ENCODE measurements around the gene PHRF1. TPM values are rescaled to one million over a fixed set of nuclear protein-coding genes. Genes with fewer than 3 reads are reported as not detected.

PHRF1 gene
- total RNA-seq, 6 experiments from 2014 or later: 15.4 to 21.9 (median 20.3) TPM

- intact Hi-C loops (cut with DNase I): no loop called here
- whole genome bisulfite sequencing (ENCODE audit: insufficient coverage, low coverage, low lambda C conversion rate, missing lambda C conversion rate): 20% methylated on average over 1 of the region's 95 CpGs
- DNase-seq (peak; percentile 96), ATAC-seq (peak; percentile 78 to 90 (median 85))
- Histone ChIP-seq H3K4me1 (peaks cover 0 to 21% (median 8%) of the 10 kb centered on the region in 4 donors), H3K4me3 (peak within 1 kb of the TSS; percentile 83 to 100 (median 84)), H3K27ac (peak within 1 kb of the TSS; percentile 50 to 83 (median 81)), H3K36me3 (peaks cover 0 to 6% (median 2%) of the 10 kb centered on the region in 4 donors), H3K9me3 (no peaks in the 10 kb centered on the region), H3K27me3 (no peaks in the 10 kb centered on the region)
- TF ChIP-seq POLR2A (IDR thresholded peaks at IDR 0.05) (peak; percentile 75), CTCF (IDR thresholded peaks at IDR 0.05) (no peak)
Observed at GRCh38 chr11:560305-561147, 15.7 kb upstream of the PHRF1 start, which contains the start of the genes LMNTD2 and RASSF7. TSS of gene LMNTD2 (minus strand) at chr11:560738. CDS start at chr11:560716, 22 bp downstream. TSS of gene RASSF7 (plus strand) at chr11:560970. CDS start at chr11:561769, 799 bp downstream.

DNA sequence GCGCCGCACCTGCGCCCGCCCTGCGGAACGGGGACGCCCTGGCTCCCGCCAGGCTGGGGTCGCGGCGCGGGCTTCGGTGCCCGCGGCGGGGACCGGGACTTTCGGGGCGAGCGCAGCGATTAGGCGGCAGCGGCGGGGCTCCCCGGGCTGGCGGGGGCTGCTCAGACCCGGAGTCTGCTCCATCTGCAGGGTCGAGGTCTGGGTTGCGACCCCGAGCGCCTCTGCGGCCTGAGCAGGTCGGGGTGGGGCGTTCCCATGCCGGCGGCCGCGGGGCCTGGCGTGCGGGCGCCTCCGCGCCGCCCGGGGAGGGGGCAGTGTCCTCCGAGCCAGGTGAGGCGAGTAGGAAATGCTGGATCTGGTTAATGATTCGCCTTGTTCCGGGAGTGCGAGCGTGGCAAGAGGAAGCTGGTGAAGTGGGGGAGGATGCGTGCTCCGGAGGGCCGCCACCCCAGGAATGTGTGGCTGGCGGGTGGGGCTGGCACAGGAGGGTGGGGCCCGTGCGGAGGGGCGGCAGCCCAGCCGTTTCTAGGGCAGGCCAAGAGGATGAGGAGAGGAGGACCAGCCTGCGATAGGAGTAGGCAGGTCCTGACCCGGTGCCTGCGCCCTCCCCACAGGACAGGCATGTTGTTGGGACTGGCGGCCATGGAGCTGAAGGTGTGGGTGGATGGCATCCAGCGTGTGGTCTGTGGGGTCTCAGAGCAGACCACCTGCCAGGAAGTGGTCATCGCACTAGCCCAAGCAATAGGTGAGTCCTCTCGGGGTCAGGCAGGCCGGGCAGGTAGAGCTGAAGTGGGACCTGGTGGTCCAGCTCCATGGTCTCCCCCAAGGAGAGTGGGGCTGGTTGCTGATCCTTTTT, 14.9 kb upstream of the PHRF1 start:
- peak; percentile 84 to 90 (median 85) for DNase-seq
- Histone ChIP-seq H3K4me3 (peak overlapping the region; percentile 83 to 100 (median 84)), H3K9me3 (no peaks in the 10 kb centered on the region), H3K27ac (peak overlapping the region in 2 of 3 donors; percentile 62 to 77), H3K36me3 (peaks cover 0 to 6% (median 2%) of the 10 kb centered on the region in 4 donors), H3K27me3 (no peaks in the 10 kb centered on the region), H3K4me1 (peaks cover 0 to 21% (median 8%) of the 10 kb centered on the region in 4 donors)
- 0% methylated on average over 1 of the region's 67 CpGs for WGBS (ENCODE audit: insufficient coverage, low coverage, low lambda C conversion rate, missing lambda C conversion rate)
- no peak for TF ChIP-seq CTCF (IDR thresholded peaks at IDR 0.05)
- TF ChIP-seq POLR2A (IDR thresholded peaks at IDR 0.05): peak; percentile 81
- ATAC-seq: peak; percentile 55 to 63 (median 62)
- intact Hi-C loops (cut with DNase I): no loop called here

DNA sequence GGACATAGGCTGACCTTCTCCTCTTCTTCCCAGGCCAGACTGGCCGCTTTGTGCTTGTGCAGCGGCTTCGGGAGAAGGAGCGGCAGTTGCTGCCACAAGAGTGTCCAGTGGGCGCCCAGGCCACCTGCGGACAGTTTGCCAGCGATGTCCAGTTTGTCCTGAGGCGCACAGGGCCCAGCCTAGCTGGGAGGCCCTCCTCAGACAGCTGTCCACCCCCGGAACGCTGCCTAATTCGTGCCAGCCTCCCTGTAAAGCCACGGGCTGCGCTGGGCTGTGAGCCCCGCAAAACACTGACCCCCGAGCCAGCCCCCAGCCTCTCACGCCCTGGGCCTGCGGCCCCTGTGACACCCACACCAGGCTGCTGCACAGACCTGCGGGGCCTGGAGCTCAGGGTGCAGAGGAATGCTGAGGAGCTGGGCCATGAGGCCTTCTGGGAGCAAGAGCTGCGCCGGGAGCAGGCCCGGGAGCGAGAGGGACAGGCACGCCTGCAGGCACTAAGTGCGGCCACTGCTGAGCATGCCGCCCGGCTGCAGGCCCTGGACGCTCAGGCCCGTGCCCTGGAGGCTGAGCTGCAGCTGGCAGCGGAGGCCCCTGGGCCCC, 14.1 kb upstream of the PHRF1 start:
- no peak for TF ChIP-seq CTCF (IDR thresholded peaks at IDR 0.05)
- TF ChIP-seq POLR2A (IDR thresholded peaks at IDR 0.05): no peak
- DNase-seq (no peak), ATAC-seq (no peak)
- peak overlapping the region; percentile 83 to 100 (median 84) for H3K4me3 ChIP-seq
- no peak overlapping the region for H3K27ac ChIP-seq
- H3K27me3 ChIP-seq: no peaks in the 10 kb centered on the region
- H3K4me1 ChIP-seq: peaks cover 0 to 25% (median 9%) of the 10 kb centered on the region in 4 donors
- peaks cover 0 to 6% (median 2%) of the 10 kb centered on the region in 4 donors for H3K36me3 ChIP-seq
- intact Hi-C loops (cut with DNase I): no loop called here
- 90% methylated on average over 2 of the region's 29 CpGs for WGBS (ENCODE audit: insufficient coverage, low coverage, low lambda C conversion rate, missing lambda C conversion rate)
- H3K9me3 ChIP-seq: no peaks in the 10 kb centered on the region
